Left forelimb (tissue), 1 donor: ENCODE measurements around the gene TRAPPC3.
"Not testable (repeated sequence)": the region's sequence is repeated elsewhere in the genome, so short reads cannot be mapped to it uniquely, and the experiment has no call there.

Experiments used
- DNase-seq: peaks from one replicate; pipeline ENCODE4 v3.0.0-alpha.2; 2018; ENCODE audit warnings: low spot score

The TRAPPC3 gene

GRCh38 chr1:36149237-36149972, at the start of gene TRAPPC3:
Gene TRAPPC3, minus strand, starts transcription at chr1:36149486. Its CDS starts 108 bp downstream, at chr1:36149378.
- peak; percentile 100 for DNase-seq

GRCh38 chr1:36198641-36199040, 49.4 kb upstream of the TRAPPC3 start:
- no peak for DNase-seq

GRCh38 chr1:36196805-36197204, 47.5 kb upstream of the TRAPPC3 start:
- DNase-seq = not testable (repeated sequence)

- peak; percentile 80 for DNase-seq
Measured at GRCh38 chr1:36187800-36188593, 38.7 kb upstream of the TRAPPC3 start.

- DNase-seq = no peak
Measured at GRCh38 chr1:36183309-36183856, 34.1 kb upstream of the TRAPPC3 start.

- no peak for DNase-seq
Measured at GRCh38 chr1:36182734-36183133, 33.4 kb upstream of the TRAPPC3 start.

GRCh38 chr1:36179220-36179600, 29.9 kb upstream of the TRAPPC3 start:
- DNase-seq = no peak

GRCh38 chr1:36178471-36179219, 29.4 kb upstream of the TRAPPC3 start:
- no peak for DNase-seq

GRCh38 chr1:36177589-36178431, 28.5 kb upstream of the TRAPPC3 start:
- no peak for DNase-seq

GRCh38 chr1:36176106-36176949, 27.0 kb upstream of the TRAPPC3 start:
- no peak for DNase-seq

- no peak for DNase-seq
Measured at GRCh38 chr1:36175137-36176095, 26.1 kb upstream of the TRAPPC3 start.

GRCh38 chr1:36174713-36175112, 25.4 kb upstream of the TRAPPC3 start:
- DNase-seq = no peak

GRCh38 chr1:36172983-36173382, 23.7 kb upstream of the TRAPPC3 start:
- no peak for DNase-seq

GRCh38 chr1:36172017-36172747, 22.9 kb upstream of the TRAPPC3 start:
- no peak for DNase-seq

GRCh38 chr1:36170643-36171412, 21.5 kb upstream of the TRAPPC3 start:
- no peak for DNase-seq

- no peak for DNase-seq
Measured at GRCh38 chr1:36168514-36168913, 19.2 kb upstream of the TRAPPC3 start.
